ENCODE data around the gene HGS. TPM values are rescaled to one million over a fixed set of nuclear protein-coding genes. Genes with fewer than 3 reads are reported as not detected.

Gene HGS
- total RNA-seq, 1 donor from 2014 or later = 50.5 TPM

DNA sequence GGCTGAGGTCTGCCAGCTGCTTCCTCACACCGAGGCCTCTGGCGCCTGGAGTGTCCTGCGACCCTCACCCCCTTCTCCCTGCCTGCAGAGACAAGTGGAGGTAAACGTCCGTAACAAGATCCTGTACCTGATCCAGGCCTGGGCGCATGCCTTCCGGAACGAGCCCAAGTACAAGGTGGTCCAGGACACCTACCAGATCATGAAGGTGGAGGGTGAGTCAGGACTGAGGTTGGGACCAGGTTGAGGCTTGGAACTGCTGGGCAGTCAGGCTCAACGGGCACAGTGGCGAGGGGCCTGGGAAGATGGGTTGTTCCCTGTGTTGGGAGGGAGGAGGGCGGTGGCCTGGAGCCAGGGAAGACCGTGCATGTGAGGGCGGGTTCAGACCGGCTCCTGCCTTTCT is 4.8 kb downstream of the HGS start:
- H3K27ac ChIP-seq (replicated peaks) = no peak overlapping the region
- intact Hi-C loops (cut with micrococcal nuclease) = no loop called here
- no peak overlapping the region for H3K4me3 ChIP-seq
- peaks cover 81% of the 10 kb centered on the region for H3K36me3 ChIP-seq
- no peaks in the 10 kb centered on the region for H3K27me3 ChIP-seq (ENCODE audit: low read depth)
- DNase-seq = no peak
- H3K4me1 ChIP-seq = peaks cover 24% of the 10 kb centered on the region
- TF ChIP-seq, protein P1, sequence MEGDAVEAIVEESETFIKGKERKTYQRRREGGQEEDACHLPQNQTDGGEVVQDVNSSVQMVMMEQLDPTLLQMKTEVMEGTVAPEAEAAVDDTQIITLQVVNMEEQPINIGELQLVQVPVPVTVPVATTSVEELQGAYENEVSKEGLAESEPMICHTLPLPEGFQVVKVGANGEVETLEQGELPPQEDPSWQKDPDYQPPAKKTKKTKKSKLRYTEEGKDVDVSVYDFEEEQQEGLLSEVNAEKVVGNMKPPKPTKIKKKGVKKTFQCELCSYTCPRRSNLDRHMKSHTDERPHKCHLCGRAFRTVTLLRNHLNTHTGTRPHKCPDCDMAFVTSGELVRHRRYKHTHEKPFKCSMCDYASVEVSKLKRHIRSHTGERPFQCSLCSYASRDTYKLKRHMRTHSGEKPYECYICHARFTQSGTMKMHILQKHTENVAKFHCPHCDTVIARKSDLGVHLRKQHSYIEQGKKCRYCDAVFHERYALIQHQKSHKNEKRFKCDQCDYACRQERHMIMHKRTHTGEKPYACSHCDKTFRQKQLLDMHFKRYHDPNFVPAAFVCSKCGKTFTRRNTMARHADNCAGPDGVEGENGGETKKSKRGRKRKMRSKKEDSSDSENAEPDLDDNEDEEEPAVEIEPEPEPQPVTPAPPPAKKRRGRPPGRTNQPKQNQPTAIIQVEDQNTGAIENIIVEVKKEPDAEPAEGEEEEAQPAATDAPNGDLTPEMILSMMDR (IDR thresholded peaks at IDR 0.05; ENCODE audit: borderline replicate concordance) = no peak
- no peaks in the 10 kb centered on the region for H3K9me3 ChIP-seq (replicated peaks)

DNA sequence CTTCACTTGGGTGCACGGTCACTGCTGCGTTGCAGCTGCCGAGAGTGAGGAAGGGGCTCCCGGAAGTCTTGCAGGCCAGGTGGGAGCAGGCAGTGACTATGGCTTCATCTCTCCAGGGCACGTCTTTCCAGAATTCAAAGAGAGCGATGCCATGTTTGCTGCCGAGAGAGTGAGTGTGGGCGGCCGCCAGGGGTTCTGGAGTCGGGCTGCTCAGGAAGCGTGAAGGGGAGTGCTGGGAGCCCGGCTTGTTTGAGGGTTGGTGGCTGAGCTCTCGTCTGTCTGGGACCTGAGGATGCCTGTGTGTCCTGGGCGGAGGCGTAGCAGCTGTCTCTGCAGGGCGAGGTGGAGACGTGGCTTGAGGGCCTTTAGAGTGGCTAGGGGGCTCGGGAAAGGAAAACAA is 6.3 kb downstream of the HGS start:
- Histone ChIP-seq H3K36me3 (peaks cover 96% of the 10 kb centered on the region), H3K4me3 (no peak overlapping the region), H3K9me3 (replicated peaks) (no peaks in the 10 kb centered on the region), H3K4me1 (peaks cover 12% of the 10 kb centered on the region), H3K27ac (replicated peaks) (no peak overlapping the region), H3K27me3 (ENCODE audit: low read depth) (no peaks in the 10 kb centered on the region)
- intact Hi-C loops (cut with micrococcal nuclease) = no loop called here
- TF ChIP-seq, protein P1 (IDR thresholded peaks at IDR 0.05; ENCODE audit: borderline replicate concordance) = no peak
- no peak for DNase-seq

DNA sequence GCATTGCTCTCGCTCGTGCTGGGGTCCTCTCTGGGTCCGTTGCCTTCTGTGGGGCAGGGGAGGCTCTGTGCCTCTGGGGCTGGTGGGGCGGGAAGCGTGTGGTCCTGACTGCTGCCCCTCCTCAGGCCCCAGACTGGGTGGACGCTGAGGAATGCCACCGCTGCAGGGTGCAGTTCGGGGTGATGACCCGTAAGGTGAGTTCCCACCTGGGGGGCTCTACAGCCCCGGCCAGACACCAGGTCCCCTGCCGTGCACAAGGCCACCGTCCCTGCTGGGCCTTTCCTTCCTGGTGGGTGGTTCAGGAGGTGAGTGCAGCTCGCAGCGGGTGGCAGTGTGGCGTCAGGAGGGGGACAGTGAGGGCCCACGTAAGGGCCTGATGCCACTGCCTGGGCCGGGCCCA is 6.7 kb downstream of the HGS start:
- TF ChIP-seq, protein P1 (IDR thresholded peaks at IDR 0.05; ENCODE audit: borderline replicate concordance) = no peak
- Histone ChIP-seq H3K9me3 (replicated peaks) (no peaks in the 10 kb centered on the region), H3K27me3 (ENCODE audit: low read depth) (no peaks in the 10 kb centered on the region), H3K4me3 (no peak overlapping the region), H3K4me1 (peaks cover 7% of the 10 kb centered on the region), H3K36me3 (peaks cover 100% of the 10 kb centered on the region), H3K27ac (replicated peaks) (no peak overlapping the region)
- intact Hi-C loops (cut with micrococcal nuclease) = no loop called here
- no peak for DNase-seq

DNA sequence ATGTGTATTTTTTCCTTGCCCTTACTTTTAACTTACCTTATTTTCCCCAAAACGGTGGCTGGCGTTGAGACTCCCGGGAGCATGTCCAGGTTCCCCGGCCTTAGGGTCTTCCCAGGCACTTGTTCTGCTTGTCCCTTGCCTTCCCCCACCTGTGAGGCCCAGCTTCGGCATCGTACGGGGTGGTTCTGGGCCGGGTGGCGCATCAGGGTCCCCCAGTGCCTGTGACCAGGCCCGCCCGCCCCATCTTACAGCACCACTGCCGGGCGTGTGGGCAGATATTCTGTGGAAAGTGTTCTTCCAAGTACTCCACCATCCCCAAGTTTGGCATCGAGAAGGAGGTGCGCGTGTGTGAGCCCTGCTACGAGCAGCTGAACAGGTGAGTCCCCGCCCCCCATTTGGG is 7.4 kb downstream of the HGS start:
- Histone ChIP-seq H3K4me1 (peaks cover 1% of the 10 kb centered on the region), H3K36me3 (peaks cover 100% of the 10 kb centered on the region), H3K4me3 (no peak overlapping the region), H3K9me3 (replicated peaks) (no peaks in the 10 kb centered on the region), H3K27ac (replicated peaks) (no peak overlapping the region), H3K27me3 (ENCODE audit: low read depth) (no peaks in the 10 kb centered on the region)
- intact Hi-C loops (cut with micrococcal nuclease) = no loop called here
- DNase-seq = no peak
- TF ChIP-seq, protein P1 (IDR thresholded peaks at IDR 0.05; ENCODE audit: borderline replicate concordance) = no peak

DNA sequence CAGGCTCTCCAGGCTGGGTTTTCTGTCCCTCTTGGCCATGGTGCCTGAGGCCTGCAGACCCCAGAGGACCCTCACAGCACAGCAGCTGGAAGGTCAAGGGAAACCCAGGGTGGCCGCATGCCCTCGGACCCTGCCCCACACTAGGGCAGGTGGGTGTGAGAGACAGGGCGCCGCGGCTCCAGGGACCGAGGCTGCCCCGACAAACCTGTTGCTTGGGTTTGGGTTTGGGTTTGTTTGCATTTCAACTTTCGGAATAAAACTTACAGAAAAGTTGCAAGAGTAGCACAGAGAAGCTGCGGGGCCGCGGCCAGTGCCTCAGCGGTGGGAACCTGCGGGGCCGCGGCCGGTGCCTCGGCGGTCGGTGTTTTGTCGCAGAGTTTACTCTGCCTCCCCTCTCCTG is 7.8 kb downstream of the HGS start:
- TF ChIP-seq, protein P1 (IDR thresholded peaks at IDR 0.05; ENCODE audit: borderline replicate concordance) = no peak
- Histone ChIP-seq H3K9me3 (replicated peaks) (no peaks in the 10 kb centered on the region), H3K4me1 (peaks cover 5% of the 10 kb centered on the region), H3K36me3 (peaks cover 100% of the 10 kb centered on the region), H3K27me3 (ENCODE audit: low read depth) (no peaks in the 10 kb centered on the region), H3K4me3 (no peak overlapping the region), H3K27ac (replicated peaks) (no peak overlapping the region)
- DNase-seq = no peak
- intact Hi-C loops (cut with micrococcal nuclease) = no loop called here

Measured in left ventricle myocardium inferior (tissue), 1 donor.